ENCODE results near the gene DNLZ. TPM values are rescaled to one million over a fixed set of nuclear protein-coding genes. Genes with fewer than 3 reads are reported as not detected.

DNLZ gene
- total and polyA plus RNA-seq, 2 donors (not counting 1 experiment from before 2014, with no cell fraction given): 23.0 to 42.0 TPM

DNA sequence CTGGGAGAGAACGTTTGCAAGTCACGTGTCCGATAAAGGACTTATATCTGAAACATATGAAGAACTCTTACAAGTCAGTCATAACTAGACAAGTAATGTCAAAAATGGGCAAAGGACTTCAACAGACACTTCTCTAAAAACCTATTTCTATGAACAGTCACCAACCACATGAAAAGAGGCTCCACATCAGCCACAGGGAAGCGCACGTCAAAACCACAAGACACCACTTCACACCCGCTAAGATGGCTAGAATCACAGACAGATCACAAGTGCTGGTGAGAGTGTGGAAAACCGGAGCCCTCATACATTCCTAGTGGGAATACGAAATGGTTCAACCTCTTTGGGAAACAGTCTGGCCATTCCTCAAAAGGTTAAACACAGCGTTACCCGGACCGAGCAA lies 21.5 kb upstream of the DNLZ start:
- no peak overlapping the region for H3K27ac Mint-ChIP-seq
- ChIA-PET POLR2A (interaction anchor here (0.7 kb wide), 1 partner anchor 549 kb away, joined by 3 read pairs; no protein-coding TSS in a partner anchor), CTCF (no interaction called here)
- H3K27me3 Mint-ChIP-seq: no peaks in the 10 kb centered on the region
- Histone ChIP-seq H3K9ac (ENCODE audit: low read length) (no peak overlapping the region), H3K4me1 (ENCODE audit: control insufficient read depth in 2 of 2, insufficient read depth in 2 of 2, low read length in 2 of 2) (no peaks in the 10 kb centered on the region), H3K4me2 (replicated peaks; ENCODE audit: low read depth, low read length, poor library complexity, severe bottlenecking) (no peak overlapping the region), H3K4me3 (ENCODE audit: control extremely low read depth in 1 of 5, extremely low read depth in 1 of 5, insufficient read depth in 1 of 5, low read depth in 2 of 5, low read length in 4 of 5) (no peak overlapping the region), H3K36me3 (replicated peaks in 1 of 2; ENCODE audit: control extremely low read depth in 1 of 2, control insufficient read depth in 1 of 2, extremely low read depth in 1 of 2, insufficient read depth in 2 of 2, low read length in 1 of 2) (peaks cover 0 to 46% of the 10 kb centered on the region in 2 experiments), H3K79me2 (ENCODE audit: control insufficient read depth, insufficient read depth, low read length) (no peaks in the 10 kb centered on the region), H3K27me3 (replicated peaks in 1 of 4; ENCODE audit: control extremely low read depth in 1 of 4, control insufficient read depth in 3 of 4, insufficient read depth in 4 of 4, low read length in 3 of 4) (no peaks in the 10 kb centered on the region), H3K9me3 (ENCODE audit: control extremely low read depth in 1 of 3, control insufficient read depth in 2 of 3, insufficient read depth in 1 of 3, low read length in 2 of 3) (no peaks in the 10 kb centered on the region), H3K27ac (ENCODE audit: low read length in 2 of 2) (no peak overlapping the region), H2AFZ (ENCODE audit: insufficient read depth, low read depth, low read length, poor library complexity, severe bottlenecking) (no peak overlapping the region), H4K20me1 (ENCODE audit: control insufficient read depth, insufficient read depth, low read length, poor library complexity, severe bottlenecking) (no peaks in the 10 kb centered on the region)
- DNase-seq: no peak
- no peaks in the 10 kb centered on the region for H3K9me3 Mint-ChIP-seq (ENCODE audit: insufficient read depth)
- ATAC-seq (ENCODE audit: low read depth): no peak
- WGBS (ENCODE audit: insufficient coverage): 80% methylated on average over 6 of the region's 11 CpGs
- H3K4me1 Mint-ChIP-seq: no peaks in the 10 kb centered on the region
- no peak overlapping the region for H3K4me3 Mint-ChIP-seq
- intact Hi-C loops (cut with micrococcal nuclease): no loop called here
- TF ChIP-seq EZH2 (IDR thresholded peaks at IDR 0.05; ENCODE audit: borderline replicate concordance, insufficient read depth, low read depth, low read length, poor library complexity, severe bottlenecking): no peak
- TF ChIP-seq, protein P1, sequence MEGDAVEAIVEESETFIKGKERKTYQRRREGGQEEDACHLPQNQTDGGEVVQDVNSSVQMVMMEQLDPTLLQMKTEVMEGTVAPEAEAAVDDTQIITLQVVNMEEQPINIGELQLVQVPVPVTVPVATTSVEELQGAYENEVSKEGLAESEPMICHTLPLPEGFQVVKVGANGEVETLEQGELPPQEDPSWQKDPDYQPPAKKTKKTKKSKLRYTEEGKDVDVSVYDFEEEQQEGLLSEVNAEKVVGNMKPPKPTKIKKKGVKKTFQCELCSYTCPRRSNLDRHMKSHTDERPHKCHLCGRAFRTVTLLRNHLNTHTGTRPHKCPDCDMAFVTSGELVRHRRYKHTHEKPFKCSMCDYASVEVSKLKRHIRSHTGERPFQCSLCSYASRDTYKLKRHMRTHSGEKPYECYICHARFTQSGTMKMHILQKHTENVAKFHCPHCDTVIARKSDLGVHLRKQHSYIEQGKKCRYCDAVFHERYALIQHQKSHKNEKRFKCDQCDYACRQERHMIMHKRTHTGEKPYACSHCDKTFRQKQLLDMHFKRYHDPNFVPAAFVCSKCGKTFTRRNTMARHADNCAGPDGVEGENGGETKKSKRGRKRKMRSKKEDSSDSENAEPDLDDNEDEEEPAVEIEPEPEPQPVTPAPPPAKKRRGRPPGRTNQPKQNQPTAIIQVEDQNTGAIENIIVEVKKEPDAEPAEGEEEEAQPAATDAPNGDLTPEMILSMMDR (IDR thresholded peaks at IDR 0.05): no peak

DNA sequence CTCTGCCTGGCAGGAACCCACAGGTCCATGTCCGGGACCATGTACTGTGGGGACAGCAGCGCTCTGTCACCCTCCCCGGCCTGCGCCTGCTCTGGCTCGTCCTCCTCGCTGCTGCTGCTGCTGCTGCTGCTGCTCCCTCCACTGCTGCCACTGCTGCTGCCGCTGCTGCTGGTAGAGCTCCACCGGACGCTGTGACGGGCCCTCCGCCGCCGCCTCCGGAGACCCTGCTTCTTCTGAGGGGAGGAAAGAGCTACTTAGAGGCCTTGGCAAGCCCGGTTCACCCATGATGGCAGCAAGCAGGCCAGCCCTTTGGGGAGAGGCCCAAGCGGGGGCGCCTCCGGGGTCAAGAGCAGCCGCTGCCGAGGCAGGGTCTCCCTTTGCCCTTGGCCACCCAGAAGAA lies 19.9 kb upstream of the DNLZ start:
- no peak overlapping the region for H3K9ac ChIP-seq (ENCODE audit: low read length)
- intact Hi-C loops (cut with micrococcal nuclease): no loop called here
- POLR2A ChIA-PET: no interaction called here
- peaks cover 0 to 31% of the 10 kb centered on the region in 2 experiments for H3K36me3 ChIP-seq (replicated peaks in 1 of 2; ENCODE audit: control extremely low read depth in 1 of 2, control insufficient read depth in 1 of 2, extremely low read depth in 1 of 2, insufficient read depth in 2 of 2, low read length in 1 of 2)
- DNase-seq (no peak), ATAC-seq (ENCODE audit: low read depth) (no peak)
- H3K27ac ChIP-seq (ENCODE audit: low read length in 2 of 2): no peak overlapping the region
- no peaks in the 10 kb centered on the region for H3K27me3 ChIP-seq (replicated peaks in 1 of 4; ENCODE audit: control extremely low read depth in 1 of 4, control insufficient read depth in 3 of 4, insufficient read depth in 4 of 4, low read length in 3 of 4)
- H3K4me1 ChIP-seq (ENCODE audit: control insufficient read depth in 2 of 2, insufficient read depth in 2 of 2, low read length in 2 of 2): no peaks in the 10 kb centered on the region
- H3K27me3 Mint-ChIP-seq: no peaks in the 10 kb centered on the region
- H2AFZ ChIP-seq (ENCODE audit: insufficient read depth, low read depth, low read length, poor library complexity, severe bottlenecking): no peak overlapping the region
- no peaks in the 10 kb centered on the region for H3K9me3 ChIP-seq (ENCODE audit: control extremely low read depth in 1 of 3, control insufficient read depth in 2 of 3, insufficient read depth in 1 of 3, low read length in 2 of 3)
- no peak overlapping the region for H3K4me2 ChIP-seq (replicated peaks; ENCODE audit: low read depth, low read length, poor library complexity, severe bottlenecking)
- H3K9me3 Mint-ChIP-seq (ENCODE audit: insufficient read depth): no peaks in the 10 kb centered on the region
- TF ChIP-seq EZH2 (IDR thresholded peaks at IDR 0.05; ENCODE audit: borderline replicate concordance, insufficient read depth, low read depth, low read length, poor library complexity, severe bottlenecking): no peak
- TF ChIP-seq, protein P1 (IDR thresholded peaks at IDR 0.05): no peak
- CTCF ChIA-PET: no interaction called here
- no peaks in the 10 kb centered on the region for H3K79me2 ChIP-seq (ENCODE audit: control insufficient read depth, insufficient read depth, low read length)
- H3K4me3 Mint-ChIP-seq: no peak overlapping the region
- H4K20me1 ChIP-seq (ENCODE audit: control insufficient read depth, insufficient read depth, low read length, poor library complexity, severe bottlenecking): no peaks in the 10 kb centered on the region
- H3K4me3 ChIP-seq (ENCODE audit: control extremely low read depth in 1 of 5, extremely low read depth in 1 of 5, insufficient read depth in 1 of 5, low read depth in 2 of 5, low read length in 4 of 5): no peak overlapping the region
- 97% methylated on average over 20 of the region's 20 CpGs for WGBS (ENCODE audit: insufficient coverage)
- H3K4me1 Mint-ChIP-seq: no peaks in the 10 kb centered on the region
- H3K27ac Mint-ChIP-seq: no peak overlapping the region
